ENCODE measurements around the gene ITPR3.
"Not testable (repeated sequence)": the region's sequence is repeated elsewhere in the genome, so short reads cannot be mapped to it uniquely, and the experiment has no call there.

ITPR3 gene

GRCh38 chr6:33591424-33592032 lies 29.6 kb upstream of the ITPR3 start:
- DNase-seq = no peak

GRCh38 chr6:33592280-33592594 lies 28.9 kb upstream of the ITPR3 start:
- no peak for DNase-seq

GRCh38 chr6:33592595-33593413 lies 28.3 kb upstream of the ITPR3 start:
- peak; percentile 53 for DNase-seq

GRCh38 chr6:33593414-33593727 lies 27.8 kb upstream of the ITPR3 start:
- no peak for DNase-seq

- DNase-seq = no peak
These were observed 25.9 kb upstream of the ITPR3 start for GRCh38 chr6:33595001-33595846.

- DNase-seq = not testable (repeated sequence)
These were observed 24.2 kb upstream of the ITPR3 start for GRCh38 chr6:33596894-33597293.

- DNase-seq = no peak
These were observed 23.4 kb upstream of the ITPR3 start for GRCh38 chr6:33597551-33598322.

- no peak for DNase-seq
These were observed 21.6 kb upstream of the ITPR3 start for GRCh38 chr6:33599413-33599938.

GRCh38 chr6:33600761-33601160 lies 20.4 kb upstream of the ITPR3 start:
- DNase-seq = no peak

GRCh38 chr6:33602180-33602579 lies 18.9 kb upstream of the ITPR3 start:
- no peak for DNase-seq

- no peak for DNase-seq
These were observed 15.9 kb upstream of the ITPR3 start for GRCh38 chr6:33604941-33605854.

- DNase-seq = no peak
These were observed 14.5 kb upstream of the ITPR3 start for GRCh38 chr6:33606642-33607041.

- no peak for DNase-seq
These were observed 13.9 kb upstream of the ITPR3 start for GRCh38 chr6:33607126-33607783.

- no peak for DNase-seq
These were observed 13.3 kb upstream of the ITPR3 start for GRCh38 chr6:33607784-33608161.

- no peak for DNase-seq
These were observed 12.1 kb upstream of the ITPR3 start for GRCh38 chr6:33609019-33609418.

GRCh38 chr6:33609528-33609927 lies 11.6 kb upstream of the ITPR3 start:
- no peak for DNase-seq

GRCh38 chr6:33610067-33610466 lies 11.1 kb upstream of the ITPR3 start:
- no peak for DNase-seq

GRCh38 chr6:33610779-33611732 lies 10.1 kb upstream of the ITPR3 start:
- no peak for DNase-seq

GRCh38 chr6:33613146-33613794 lies 7.9 kb upstream of the ITPR3 start:
- no peak for DNase-seq

GRCh38 chr6:33613795-33614168 lies 7.3 kb upstream of the ITPR3 start:
- DNase-seq = no peak
